Right lobe of liver (tissue), 4 donors: ENCODE data around the gene H1-8.

ENCODE experiments used
- POLR2A ChIP-seq: fragments of 450-650 bp; IDR thresholded peaks from one replicate; pipeline ENCODE4 v1.6.1; 2017; ENCODE audit warnings: antibody characterized with exemption, mild to moderate bottlenecking
- TF ChIP-seq, protein P1 (sequence below), 4 donors: fragments of 200-600 bp in 3 of 4; fragments of 450-650 bp in 1 of 4; IDR thresholded peaks; one replicate each; pipeline versions ENCODE4 v1.5.1 to v1.8.0; 2016 to 2022; ENCODE audit warnings: antibody characterized with exemption in 4 of 4, mild to moderate bottlenecking in 2 of 4
- donor health status: DM: no; HTN: no; CAD: no.
- donor health status: DM: no; HTN: no; CAD: no.
- donor health status: DM: no; HTN: yes; CAD: no.

GRCh38 chr3:129591932-129592331 is 49.0 kb downstream of the H1-8 start:
- TF ChIP-seq, protein P1, sequence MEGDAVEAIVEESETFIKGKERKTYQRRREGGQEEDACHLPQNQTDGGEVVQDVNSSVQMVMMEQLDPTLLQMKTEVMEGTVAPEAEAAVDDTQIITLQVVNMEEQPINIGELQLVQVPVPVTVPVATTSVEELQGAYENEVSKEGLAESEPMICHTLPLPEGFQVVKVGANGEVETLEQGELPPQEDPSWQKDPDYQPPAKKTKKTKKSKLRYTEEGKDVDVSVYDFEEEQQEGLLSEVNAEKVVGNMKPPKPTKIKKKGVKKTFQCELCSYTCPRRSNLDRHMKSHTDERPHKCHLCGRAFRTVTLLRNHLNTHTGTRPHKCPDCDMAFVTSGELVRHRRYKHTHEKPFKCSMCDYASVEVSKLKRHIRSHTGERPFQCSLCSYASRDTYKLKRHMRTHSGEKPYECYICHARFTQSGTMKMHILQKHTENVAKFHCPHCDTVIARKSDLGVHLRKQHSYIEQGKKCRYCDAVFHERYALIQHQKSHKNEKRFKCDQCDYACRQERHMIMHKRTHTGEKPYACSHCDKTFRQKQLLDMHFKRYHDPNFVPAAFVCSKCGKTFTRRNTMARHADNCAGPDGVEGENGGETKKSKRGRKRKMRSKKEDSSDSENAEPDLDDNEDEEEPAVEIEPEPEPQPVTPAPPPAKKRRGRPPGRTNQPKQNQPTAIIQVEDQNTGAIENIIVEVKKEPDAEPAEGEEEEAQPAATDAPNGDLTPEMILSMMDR (IDR thresholded peaks at IDR 0.05), result no peak
- no peak for TF ChIP-seq POLR2A
